Activated CD8-positive, alpha-beta memory T cell treated with anti-CD3 and anti-CD28 coated beads, Interleukin-2, amount 10 ng/mL, durations not matched to agents 7 days and 5 days (primary cell): ENCODE results near the gene MSLN. TPM values are rescaled to one million over a fixed set of nuclear protein-coding genes. Genes with fewer than 3 reads are reported as not detected.

Experiments used
- ATAC-seq: fragments of 150-1000 bp; cut with Tn5 transposase; one replicate; pipeline ENCODE4 v1.10.0; 2021; ENCODE audit warnings: moderate library complexity
- CTCF ChIA-PET: fragments of 350-600 bp; sonication (Branson Sonifier 250); formaldehyde crosslinking; loops from one replicate; lab custom pipeline; 2021; ENCODE audit warnings: antibody characterized with exemption; lab: Charles Lee
- DNase-seq: peaks from one replicate; pipeline ENCODE4 v3.0.0-alpha.2; 2020
- H3K27ac Mint-ChIP-seq: one replicate; pipeline ENCODE4 v1.8.0; 2021; ENCODE audit warnings: mild to moderate bottlenecking, mixed read lengths
- H3K27me3 Mint-ChIP-seq: one replicate; pipeline ENCODE4 v1.8.0; 2021; ENCODE audit warnings: mixed read lengths
- H3K36me3 Mint-ChIP-seq: one replicate; pipeline ENCODE4 v1.8.0; 2021; ENCODE audit warnings: mild to moderate bottlenecking, mixed read lengths
- H3K4me1 Mint-ChIP-seq: one replicate; pipeline ENCODE4 v1.8.0; 2021; ENCODE audit warnings: mixed read lengths
- H3K4me3 Mint-ChIP-seq: one replicate; pipeline ENCODE4 v1.8.0; 2021; ENCODE audit warnings: mild to moderate bottlenecking, moderate library complexity, mixed read lengths
- H3K9me3 Mint-ChIP-seq: one replicate; pipeline ENCODE4 v1.8.0; 2022; ENCODE audit warnings: low read depth, mixed read lengths
- total RNA-seq, 2 experiments: library from RNA; stranded (reverse); gene quantifications; one replicate each; pipeline ENCODE4 v1.2.3, GENCODE V29; 2021

MSLN gene
- total RNA-seq, 2 experiments from 2014 or later, result not detected

DNA sequence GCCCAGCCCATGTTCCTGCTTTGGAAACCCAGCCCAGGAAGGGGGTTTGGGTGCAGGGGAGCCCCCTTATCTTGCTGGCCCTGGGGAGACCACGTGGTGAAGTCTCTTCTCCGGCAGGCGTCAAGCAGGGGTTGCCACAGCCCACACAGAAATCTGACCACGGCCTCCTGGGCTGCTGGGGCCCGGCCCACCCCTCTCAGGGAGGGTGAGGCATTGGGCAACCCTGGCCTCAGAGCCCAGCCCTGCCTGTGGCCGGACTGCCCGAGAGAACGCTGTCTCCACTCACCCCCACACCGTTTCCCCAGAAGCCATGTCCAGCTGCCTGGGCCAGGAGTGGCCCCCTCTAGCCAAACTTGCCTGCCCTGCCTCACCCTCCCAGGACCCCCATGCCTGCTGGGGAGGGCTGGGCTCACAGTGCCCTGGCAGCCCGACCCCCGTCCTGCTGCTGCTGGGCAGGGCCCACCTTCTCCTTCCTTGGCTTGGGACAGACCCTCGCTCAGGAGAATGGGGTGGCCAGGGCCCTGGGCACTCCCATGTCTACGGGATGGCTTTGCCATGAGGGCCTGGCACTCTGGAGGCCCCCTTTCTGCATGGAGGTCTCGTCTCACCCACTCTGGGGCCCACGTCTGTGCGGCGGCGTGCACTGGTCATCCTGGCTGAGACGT is 20.9 kb downstream of the MSLN start:
- no peak overlapping the region for H3K27ac Mint-ChIP-seq
- ATAC-seq, result no peak
- DNase-seq, result no peak
- peaks cover 4% of the 10 kb centered on the region for H3K27me3 Mint-ChIP-seq
- no peak overlapping the region for H3K4me3 Mint-ChIP-seq
- CTCF ChIA-PET, result interaction anchor here (1.1 kb wide), 1 partner anchor 69 kb away, joined by 4 read pairs; no protein-coding TSS in a partner anchor
- no peaks in the 10 kb centered on the region for H3K9me3 Mint-ChIP-seq
- no peaks in the 10 kb centered on the region for H3K36me3 Mint-ChIP-seq
- peaks cover 5% of the 10 kb centered on the region for H3K4me1 Mint-ChIP-seq

DNA sequence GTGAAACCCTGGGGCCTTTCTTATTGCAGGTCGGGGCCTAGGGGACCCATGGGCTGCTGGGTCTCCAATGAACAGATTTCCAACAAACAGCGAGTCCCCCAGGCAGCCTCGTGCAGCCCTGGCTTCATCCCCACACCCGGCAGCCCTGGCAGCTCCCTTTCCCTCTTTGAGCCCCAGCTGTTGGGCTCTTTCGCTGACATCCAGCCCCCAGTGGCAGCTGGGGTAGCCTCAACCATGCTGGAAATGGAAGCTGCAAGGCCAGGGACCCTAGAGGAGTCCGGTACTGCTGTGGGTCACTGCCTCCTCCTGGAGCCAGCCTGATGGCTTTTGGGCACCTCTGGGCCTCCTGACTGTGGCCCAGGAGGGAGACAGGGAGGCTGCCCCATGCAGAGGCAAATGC is 21.7 kb downstream of the MSLN start:
- H3K27me3 Mint-ChIP-seq, result peaks cover 4% of the 10 kb centered on the region
- H3K4me1 Mint-ChIP-seq, result peaks cover 10% of the 10 kb centered on the region
- ATAC-seq (no peak), DNase-seq (no peak)
- no peaks in the 10 kb centered on the region for H3K36me3 Mint-ChIP-seq
- CTCF ChIA-PET, result no interaction called here
- H3K9me3 Mint-ChIP-seq, result no peaks in the 10 kb centered on the region
- H3K4me3 Mint-ChIP-seq, result no peak overlapping the region
- H3K27ac Mint-ChIP-seq, result no peak overlapping the region

DNA sequence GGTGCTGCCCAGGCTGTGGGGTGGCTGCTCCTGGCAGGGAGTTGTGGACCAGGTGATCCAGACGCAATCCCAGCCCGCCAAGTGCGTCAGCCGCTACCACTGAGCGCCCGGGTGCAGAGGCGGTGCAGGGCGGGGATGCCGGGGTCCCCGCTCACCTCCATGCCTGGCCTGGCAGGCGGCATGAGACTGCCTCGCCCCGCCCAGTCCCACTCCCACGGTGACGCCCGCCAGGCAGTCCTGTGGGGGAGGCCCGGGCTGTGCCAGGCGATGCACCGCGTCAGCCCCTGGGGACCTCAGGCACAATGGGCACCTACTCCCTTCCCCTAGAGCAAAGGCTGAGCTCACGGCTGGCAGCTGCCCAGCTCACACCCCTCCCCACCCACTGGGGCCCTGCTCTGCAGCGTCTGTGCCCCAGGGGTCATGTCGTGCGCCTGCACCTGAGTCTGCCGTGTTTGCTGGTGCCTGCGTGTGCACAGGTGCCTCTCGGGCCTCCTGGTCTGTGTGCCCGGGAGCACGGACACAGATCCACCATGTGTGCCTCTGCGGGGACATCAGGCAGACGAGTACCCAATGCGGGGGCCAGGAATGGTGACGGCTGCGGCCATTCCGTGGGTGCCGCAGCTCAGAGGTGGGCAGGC is 22.4 kb downstream of the MSLN start:
- Mint-ChIP-seq H3K27ac (no peak overlapping the region), H3K9me3 (no peaks in the 10 kb centered on the region), H3K36me3 (no peaks in the 10 kb centered on the region), H3K27me3 (peaks cover 1% of the 10 kb centered on the region), H3K4me3 (no peak overlapping the region), H3K4me1 (peaks cover 9% of the 10 kb centered on the region)
- CTCF ChIA-PET, result interaction anchor here (6.5 kb wide), 1 partner anchor 68 kb away, joined by 116 read pairs; the partner anchor contains the start of gene METRN
- DNase-seq, result no peak
- no peak for ATAC-seq

DNA sequence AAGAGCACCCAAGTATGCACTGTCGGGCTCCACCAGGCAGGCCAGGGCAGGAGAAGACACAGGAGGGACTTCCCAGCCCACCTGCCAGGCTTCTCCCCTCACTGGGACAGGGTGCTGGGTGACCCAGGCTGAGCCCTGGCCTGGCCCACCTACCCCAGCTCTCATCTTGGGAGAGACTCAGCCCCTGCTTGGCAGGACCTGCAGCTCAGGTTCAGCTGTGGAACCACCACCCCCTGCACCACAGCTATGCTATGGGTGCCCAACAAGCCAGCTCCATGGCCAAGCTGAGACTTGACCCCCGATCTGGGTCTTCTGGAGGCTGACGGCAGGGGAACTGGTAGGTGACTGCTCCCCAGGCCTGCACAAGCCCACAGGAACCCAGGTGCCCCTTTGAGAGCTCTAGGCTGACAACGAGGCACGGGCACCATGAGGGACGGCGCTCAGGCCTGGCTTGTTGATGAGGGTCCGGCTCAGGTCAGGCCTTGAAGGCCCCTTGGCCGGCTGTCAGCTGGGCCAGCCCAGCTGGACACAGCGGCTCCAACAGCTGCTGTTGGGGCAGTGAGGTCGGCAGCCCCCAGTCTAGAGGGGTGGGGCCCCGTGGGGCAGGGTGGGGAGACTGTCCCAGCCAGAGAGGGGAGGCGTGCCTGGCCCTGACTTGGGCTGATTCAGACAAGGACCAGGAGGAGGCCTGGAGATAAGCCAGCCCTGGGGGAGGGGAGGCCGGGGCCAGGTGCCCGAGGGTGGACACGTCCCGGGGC is 23.0 kb downstream of the MSLN start:
- Mint-ChIP-seq H3K36me3 (no peaks in the 10 kb centered on the region), H3K27ac (no peak overlapping the region), H3K27me3 (no peaks in the 10 kb centered on the region), H3K4me1 (peaks cover 9% of the 10 kb centered on the region), H3K4me3 (no peak overlapping the region), H3K9me3 (no peaks in the 10 kb centered on the region)
- DNase-seq, result no peak
- ATAC-seq, result no peak
- CTCF ChIA-PET, result interaction anchor here (1.8 to 6.5 kb wide), 3 partner anchors 41 to 74 kb away, joined by 12 to 116 read pairs (median 18); partner anchors contain the start of genes CIAO3 and METRN

DNA sequence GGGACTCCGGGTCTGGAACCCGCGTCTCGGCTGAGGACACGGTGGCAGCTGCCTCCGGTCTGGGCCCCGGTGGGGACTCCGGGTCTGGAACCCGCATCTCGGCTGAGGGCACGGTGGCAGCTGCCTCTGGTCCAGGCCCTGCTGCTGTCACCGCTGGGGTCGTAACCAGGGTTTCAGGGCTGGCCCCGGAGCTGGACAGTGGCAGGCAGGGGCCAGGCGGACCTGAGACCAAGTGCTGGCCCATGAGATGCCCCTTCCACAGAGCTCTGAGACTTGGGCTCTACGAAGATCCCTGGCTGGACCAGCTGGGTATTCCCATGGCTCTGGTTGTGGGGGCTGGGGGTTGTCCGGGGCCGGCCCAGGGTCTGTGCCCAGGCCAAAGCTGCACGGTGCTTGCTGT is 23.9 kb downstream of the MSLN start:
- Mint-ChIP-seq H3K36me3 (no peaks in the 10 kb centered on the region), H3K27me3 (no peaks in the 10 kb centered on the region), H3K27ac (no peak overlapping the region), H3K4me3 (no peak overlapping the region), H3K9me3 (no peaks in the 10 kb centered on the region), H3K4me1 (peaks cover 10% of the 10 kb centered on the region)
- CTCF ChIA-PET, result interaction anchor here (0.9 to 6.5 kb wide), 8 partner anchors 12 to 89 kb away, joined by 3 to 116 read pairs (median 5); partner anchors contain the start of genes CIAO3 and METRN
- ATAC-seq (no peak), DNase-seq (no peak)

DNA sequence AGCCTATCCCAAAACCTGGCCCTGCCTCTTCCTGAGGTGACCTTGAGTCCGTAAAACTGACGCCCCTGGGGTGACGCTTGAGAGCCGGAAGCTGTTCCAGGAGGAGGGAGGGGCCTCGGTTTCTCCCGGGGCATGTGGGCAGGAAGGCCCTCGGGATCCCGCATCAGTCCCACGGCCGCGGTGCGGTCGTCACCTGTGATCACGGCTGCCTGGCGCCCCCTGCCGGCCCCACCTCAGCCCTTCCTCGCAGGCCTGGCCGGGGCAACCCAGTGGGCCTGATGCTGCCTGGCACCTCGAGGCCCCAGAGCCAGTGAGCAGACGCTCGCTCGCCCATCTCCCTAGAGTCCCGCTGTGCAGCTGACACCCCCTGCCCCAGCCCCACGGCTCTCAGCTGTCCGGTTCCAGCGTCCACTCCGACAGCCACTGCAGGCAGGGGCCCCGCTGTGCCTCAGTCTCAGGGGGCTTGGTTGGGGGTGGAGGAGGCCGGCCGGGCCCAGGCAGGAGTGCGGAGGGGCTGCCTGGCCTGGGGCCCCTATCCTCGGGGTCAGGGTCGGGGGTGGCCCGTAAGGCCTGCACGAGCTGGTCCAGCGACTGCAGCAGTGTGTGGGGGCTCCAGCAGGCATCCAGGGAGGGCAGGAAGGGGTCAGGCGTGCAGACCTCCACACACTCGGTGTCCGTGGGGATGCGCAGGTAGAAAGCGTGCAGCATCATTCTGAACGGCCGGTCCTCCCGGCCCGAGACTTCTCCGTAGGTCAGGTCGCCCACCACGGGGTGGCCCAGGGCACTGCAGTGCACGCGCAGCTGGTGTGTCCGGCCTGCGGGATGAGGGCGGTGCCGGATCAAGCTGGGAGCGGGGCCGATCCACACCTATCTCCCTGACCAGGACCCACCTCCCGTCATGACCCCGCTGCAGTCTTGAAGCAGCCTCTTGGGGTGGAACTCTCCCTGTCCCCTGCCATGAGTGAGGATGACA is 25.3 kb downstream of the MSLN start:
- CTCF ChIA-PET, result interaction anchor here (0.9 to 6.5 kb wide), 18 partner anchors 9 to 90 kb away, joined by 3 to 116 read pairs (median 4); partner anchors contain the start of genes ANTKMT, CCDC78, CIAO3 and HAGHL
- Mint-ChIP-seq H3K4me3 (peak overlapping the region; percentile 15), H3K4me1 (peaks cover 19% of the 10 kb centered on the region), H3K9me3 (no peaks in the 10 kb centered on the region), H3K27ac (no peak overlapping the region), H3K36me3 (no peaks in the 10 kb centered on the region), H3K27me3 (no peaks in the 10 kb centered on the region)
- peak; percentile 77 for DNase-seq
- ATAC-seq, result peak; percentile 12

DNA sequence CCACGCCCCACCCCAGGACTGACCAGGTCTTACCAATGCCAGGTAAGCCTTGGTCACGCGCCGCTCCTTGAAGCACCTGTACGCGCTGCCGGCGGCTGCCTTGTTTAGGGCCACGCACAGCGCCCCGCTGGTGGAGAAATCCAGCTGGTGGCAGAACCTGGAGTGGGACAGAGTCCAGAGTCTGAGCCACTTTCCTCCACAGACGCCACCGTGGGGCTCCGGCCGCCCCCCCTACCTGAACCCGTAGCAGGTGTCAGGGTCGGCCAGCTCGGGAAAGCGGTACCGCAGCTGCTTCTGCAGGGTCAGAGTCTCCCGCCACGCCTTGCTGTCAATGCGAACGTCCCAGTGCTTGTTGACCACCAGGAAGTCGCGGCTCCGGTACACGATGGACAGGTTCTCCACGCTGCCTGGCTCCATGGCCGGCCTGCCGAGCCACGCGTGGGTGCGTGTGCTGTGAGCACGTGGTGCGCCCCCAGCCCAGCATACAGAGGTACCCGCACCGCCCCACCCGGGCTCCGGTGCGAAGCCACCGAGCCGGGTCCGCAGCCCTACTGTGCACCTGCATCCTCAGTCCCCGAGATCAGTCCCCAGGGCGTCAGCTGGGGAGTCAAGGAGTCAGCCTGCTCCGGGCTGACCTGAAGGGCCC is 26.9 kb downstream of the MSLN start:
- CTCF ChIA-PET, result interaction anchor here (1.1 to 6.5 kb wide), 5 partner anchors 45 to 73 kb away, joined by 3 to 116 read pairs (median 5); partner anchors contain the start of genes CCDC78, CIAO3, HAGHL and METRN
- peaks cover 19% of the 10 kb centered on the region for H3K4me1 Mint-ChIP-seq
- H3K4me3 Mint-ChIP-seq, result peak overlapping the region; percentile 84
- no peaks in the 10 kb centered on the region for H3K9me3 Mint-ChIP-seq
- H3K36me3 Mint-ChIP-seq, result peaks cover 9% of the 10 kb centered on the region
- no peaks in the 10 kb centered on the region for H3K27me3 Mint-ChIP-seq
- DNase-seq (peak; percentile 51), ATAC-seq (no peak)
- H3K27ac Mint-ChIP-seq, result peak overlapping the region; percentile 78

DNA sequence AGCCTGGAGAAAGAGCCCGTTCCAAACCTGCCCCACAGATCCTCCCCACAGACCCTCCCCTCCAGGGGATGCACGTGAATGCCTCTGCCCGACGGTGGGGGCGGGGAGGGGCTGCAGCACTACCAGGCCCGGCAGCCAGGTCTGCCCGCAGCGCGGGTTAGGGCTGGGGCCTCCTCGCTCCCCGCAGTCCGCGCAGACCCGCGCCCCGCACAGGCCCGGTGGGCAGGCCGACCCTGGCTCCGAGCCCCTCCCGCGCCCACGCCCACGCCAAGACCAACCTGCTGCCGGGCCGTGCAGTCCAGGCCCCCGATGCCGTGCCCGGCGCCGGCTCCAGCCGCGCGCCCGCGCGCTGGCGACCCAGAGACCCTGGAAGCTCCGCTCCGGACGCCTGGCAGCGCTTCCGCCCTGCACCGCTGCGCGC is 27.5 kb downstream of the MSLN start, which contains the start of gene RPUSD1:
TSS of gene RPUSD1 (minus strand) at position 404 of the 421 bp plus-strand sequence. CDS start 644 bp downstream, outside the sequence.
- CTCF ChIA-PET, result interaction anchor here (0.7 to 6.5 kb wide), 12 partner anchors 14 to 269 kb away, joined by 3 to 116 read pairs (median 4); partner anchors contain the start of genes CCDC78, CIAO3, HAGHL and METRN
- Mint-ChIP-seq H3K36me3 (peaks cover 9% of the 10 kb centered on the region), H3K4me1 (peaks cover 19% of the 10 kb centered on the region), H3K27me3 (no peaks in the 10 kb centered on the region), H3K27ac (peak within 1 kb of the TSS; percentile 78), H3K4me3 (peak within 1 kb of the TSS; percentile 84), H3K9me3 (no peaks in the 10 kb centered on the region)
- ATAC-seq, result peak; percentile 0
- no peak for DNase-seq

DNA sequence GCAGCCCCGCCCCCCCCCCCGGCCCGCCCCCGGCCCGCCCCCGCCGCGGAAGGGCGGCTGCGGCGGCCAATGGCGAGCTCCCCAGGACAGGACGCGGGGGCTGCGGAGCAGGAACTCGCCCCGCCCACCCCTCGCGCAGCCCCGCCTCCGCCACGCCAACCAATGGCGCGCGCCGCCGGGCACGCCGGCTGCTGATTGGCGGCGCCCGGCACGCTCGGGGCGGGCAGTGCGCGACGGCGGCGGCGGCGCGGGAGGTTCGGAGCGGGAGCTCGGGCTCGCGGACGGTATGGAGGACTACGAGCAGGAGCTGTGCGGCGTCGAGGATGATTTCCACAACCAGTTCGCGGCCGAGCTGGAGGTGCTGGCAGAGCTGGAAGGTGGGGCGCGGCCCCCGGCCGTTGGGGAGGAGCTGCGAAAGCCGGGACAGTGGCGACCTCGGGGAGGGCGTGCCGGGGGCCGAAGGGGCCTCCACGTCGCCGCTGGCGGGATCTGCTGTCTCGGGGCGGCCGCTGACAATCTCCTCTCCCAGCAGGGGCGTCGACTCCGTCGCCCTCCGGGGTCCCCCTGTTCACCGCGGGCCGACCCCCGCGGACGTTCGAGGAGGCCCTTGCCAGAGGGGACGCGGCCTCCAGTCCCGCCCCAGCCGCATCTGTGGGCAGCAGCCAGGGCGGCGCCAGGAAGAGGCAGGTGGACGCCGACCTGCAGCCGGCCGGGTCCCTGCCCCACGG is 28.0 kb downstream of the MSLN start, which contains the start of gene CHTF18:
TSS of gene CHTF18 (plus strand) at position 222 of the 728 bp plus-strand sequence. CDS start at position 287, 65 bp downstream.
- CTCF ChIA-PET, result interaction anchor here (0.7 to 6.5 kb wide), 13 partner anchors 13 to 269 kb away, joined by 3 to 116 read pairs (median 4); partner anchors contain the start of genes CCDC78, CIAO3, HAGHL and METRN
- H3K4me3 Mint-ChIP-seq, result peak within 1 kb of the TSS; percentile 84
- peak; percentile 95 for ATAC-seq

DNA sequence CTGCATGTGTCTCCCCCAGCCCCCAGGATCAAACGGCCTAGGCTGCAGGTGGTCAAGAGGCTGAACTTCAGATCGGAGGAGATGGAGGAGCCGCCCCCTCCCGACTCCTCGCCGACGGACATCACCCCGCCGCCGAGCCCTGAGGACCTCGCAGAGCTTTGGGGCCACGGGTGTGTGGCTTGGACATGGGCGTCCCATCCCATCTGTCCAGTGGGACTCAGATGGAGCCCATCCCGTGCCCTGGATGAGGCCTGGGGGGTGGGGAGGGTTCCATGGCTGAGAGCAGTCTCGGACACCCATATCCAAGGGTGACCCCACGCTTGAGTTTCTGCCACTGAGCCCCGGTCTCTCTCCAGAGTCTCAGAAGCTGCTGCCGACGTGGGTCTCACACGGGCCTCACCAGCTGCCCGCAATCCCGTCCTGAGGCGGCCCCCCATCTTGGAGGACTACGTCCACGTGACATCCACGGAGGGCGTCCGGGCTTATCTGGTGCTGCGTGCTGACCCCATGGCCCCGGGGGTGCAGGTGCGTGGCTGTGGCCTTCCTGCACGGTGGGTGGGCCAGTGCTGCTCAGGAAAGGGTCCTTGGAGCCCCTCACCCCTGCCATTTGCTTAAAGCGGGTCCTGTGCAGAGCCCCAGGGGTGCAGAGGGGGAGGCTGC is 28.8 kb downstream of the MSLN start:
- Mint-ChIP-seq H3K9me3 (no peaks in the 10 kb centered on the region), H3K36me3 (peaks cover 9% of the 10 kb centered on the region), H3K27me3 (no peaks in the 10 kb centered on the region), H3K4me1 (peaks cover 19% of the 10 kb centered on the region), H3K27ac (no peak overlapping the region), H3K4me3 (peak overlapping the region; percentile 76)
- ATAC-seq (no peak), DNase-seq (no peak)
- CTCF ChIA-PET, result interaction anchor here (0.9 to 6.5 kb wide), 5 partner anchors 12 to 94 kb away, joined by 3 to 116 read pairs (median 4); partner anchors contain the start of gene METRN

More for the DNA sequence above, 28.0 kb downstream of the MSLN start, which contains the start of gene CHTF18:
- Mint-ChIP-seq H3K9me3 (no peaks in the 10 kb centered on the region), H3K27ac (peak within 1 kb of the TSS; percentile 78), H3K36me3 (peaks cover 9% of the 10 kb centered on the region), H3K4me1 (peaks cover 19% of the 10 kb centered on the region), H3K27me3 (no peaks in the 10 kb centered on the region)
- peak; percentile 94 for DNase-seq
